HEK293T (cell line): ENCODE measurements around the gene KIAA1217.
"Not testable (repeated sequence)": the region's sequence is repeated elsewhere in the genome, so short reads cannot be mapped to it uniquely, and the experiment has no call there.

ENCODE experiments used
- CTCF ChIA-PET: fragments of 350-600 bp; formaldehyde crosslinking; extraction: SDS; loops from one replicate; lab custom pipeline; 2021; ENCODE audit warnings: antibody characterized with exemption, inconsistent platforms; lab: Yijun Ruan, JAX
- POLR2A ChIA-PET: fragments of 350-600 bp; formaldehyde crosslinking; extraction: SDS; loops from one replicate; lab custom pipeline; 2020; ENCODE audit warnings: antibody characterized with exemption, inconsistent platforms; lab: Yijun Ruan, JAX
- DNase-seq: peaks from one replicate; pipeline ENCODE4 v3.0.0; 2012; ENCODE audit warnings: mixed read lengths; ENCODE audit errors: extremely low spot score
- ARNT ChIP-seq: fragments of 450-650 bp; IDR thresholded peaks from 2 replicates; pipeline ENCODE4 v1.6.1; 2017; ENCODE audit warnings: mild to moderate bottlenecking
- BHLHE40 ChIP-seq: fragments of 450-650 bp; IDR thresholded peaks from 2 replicates; pipeline ENCODE4 v1.6.1; 2016; ENCODE audit warnings: mild to moderate bottlenecking, moderate library complexity, borderline replicate concordance
- CTBP1 ChIP-seq: fragments of 450-650 bp; IDR thresholded peaks from 2 replicates; pipeline ENCODE4 v1.6.1; 2016; ENCODE audit warnings: borderline replicate concordance
- ELF4 ChIP-seq: fragments of 450-650 bp; IDR thresholded peaks from 2 replicates; pipeline ENCODE4 v1.6.1; 2017; ENCODE audit warnings: antibody characterized with exemption
- FOXA1 ChIP-seq: fragments of 450-650 bp; IDR thresholded peaks from 2 replicates; pipeline ENCODE4 v1.6.1; 2016; ENCODE audit warnings: mild to moderate bottlenecking
- FOXK2 ChIP-seq: fragments of 450-650 bp; IDR thresholded peaks from 2 replicates; pipeline ENCODE4 v1.6.1; 2016; ENCODE audit warnings: mild to moderate bottlenecking
- FOXM1 ChIP-seq: fragments of 450-650 bp; IDR thresholded peaks from 2 replicates; pipeline ENCODE4 v1.6.1; 2017; ENCODE audit warnings: mild to moderate bottlenecking, borderline replicate concordance
- HDGF ChIP-seq: fragments of 450-650 bp; IDR thresholded peaks from 2 replicates; pipeline ENCODE4 v1.6.1; 2017; ENCODE audit warnings: antibody characterized with exemption, borderline replicate concordance
- L3MBTL2 ChIP-seq: fragments of 450-650 bp; conservative IDR thresholded peaks from 2 replicates; pipeline ENCODE4 v1.6.1; 2016; ENCODE audit warnings: mild to moderate bottlenecking
- LEF1 ChIP-seq: fragments of 450-650 bp; IDR thresholded peaks from 2 replicates; pipeline ENCODE4 v1.6.1; 2017; ENCODE audit warnings: mild to moderate bottlenecking, borderline replicate concordance
- NFRKB ChIP-seq: fragments of 450-650 bp; IDR thresholded peaks from 2 replicates; pipeline ENCODE4 v1.6.1; 2016; ENCODE audit warnings: mild to moderate bottlenecking, moderate library complexity
- PKNOX1 ChIP-seq: fragments of 450-650 bp; IDR thresholded peaks from 2 replicates; pipeline ENCODE4 v1.6.1; 2016
- SP1 ChIP-seq: fragments of 450-650 bp; IDR thresholded peaks from 2 replicates; pipeline ENCODE4 v1.6.1; 2017
- SUZ12 ChIP-seq: fragments of 450-650 bp; IDR thresholded peaks from 2 replicates; pipeline ENCODE4 v1.6.1; 2016; ENCODE audit warnings: mild to moderate bottlenecking
- TARDBP ChIP-seq: fragments of 450-650 bp; IDR thresholded peaks from 2 replicates; pipeline ENCODE4 v1.6.1; 2016
- ZNF384 ChIP-seq: fragments of 450-650 bp; IDR thresholded peaks from 2 replicates; pipeline ENCODE4 v1.6.1; 2016

The KIAA1217 gene

GRCh38 chr10:24318517-24318916, 109.6 kb downstream of the KIAA1217 start:
- ChIA-PET POLR2A (no interaction called here), CTCF (interaction anchor here (0.8 to 2.0 kb wide), 2 partner anchors 13 to 31 kb away, joined by 7 read pairs; no protein-coding TSS in a partner anchor)

GRCh38 chr10:24320373-24320772, 111.4 kb downstream of the KIAA1217 start:
- TF ChIP-seq LEF1 (no peak), CTBP1 (no peak), NFRKB (no peak), SUZ12 (no peak), HDGF (no peak), L3MBTL2 (no peak), TARDBP (no peak), ZNF384 (no peak), ARNT (no peak), SP1 (no peak), BHLHE40 (no peak), FOXA1 (no peak), ELF4 (no peak)
- ChIA-PET CTCF (interaction anchor here (1.3 to 2.0 kb wide), 4 partner anchors 9 to 27 kb away, joined by 3 to 7 read pairs (median 6); no protein-coding TSS in a partner anchor), POLR2A (no interaction called here)

More at GRCh38 chr10:24318517-24318916, 109.6 kb downstream of the KIAA1217 start:
- DNase-seq, result no peak
- TF ChIP-seq L3MBTL2, result no peak
- TF ChIP-seq PKNOX1, result no peak
- TF ChIP-seq FOXA1, result no peak
- no peak for TF ChIP-seq TARDBP

GRCh38 chr10:24324651-24325050, 115.7 kb downstream of the KIAA1217 start:
- CTCF ChIA-PET, result no interaction called here
- POLR2A ChIA-PET, result no interaction called here
- no peak for DNase-seq
- TF ChIP-seq ZNF384 (no peak), ELF4 (no peak), FOXA1 (no peak), TARDBP (no peak), NFRKB (no peak), ARNT (no peak), L3MBTL2 (no peak), FOXM1 (no peak), PKNOX1 (no peak)

More at GRCh38 chr10:24320373-24320772, 111.4 kb downstream of the KIAA1217 start:
- no peak for DNase-seq

- CTCF ChIA-PET, result interaction anchor here (1.7 kb wide), 1 partner anchor 12 kb away, joined by 7 read pairs; no protein-coding TSS in a partner anchor
- no peak for TF ChIP-seq ELF4
- no peak for TF ChIP-seq SUZ12
- TF ChIP-seq SP1, result no peak
- no peak for DNase-seq
- POLR2A ChIA-PET, result no interaction called here
Observed at GRCh38 chr10:24331457-24331856, 122.5 kb downstream of the KIAA1217 start.

- ChIA-PET POLR2A (no interaction called here), CTCF (no interaction called here)
- TF ChIP-seq ARNT (no peak), FOXK2 (no peak), TARDBP (no peak)
- no peak for DNase-seq
Observed at GRCh38 chr10:24333736-24334135, 124.8 kb downstream of the KIAA1217 start.

- TF ChIP-seq L3MBTL2 (no peak), ARNT (no peak), HDGF (no peak), TARDBP (no peak), NFRKB (no peak), FOXK2 (no peak), BHLHE40 (no peak), FOXA1 (no peak), PKNOX1 (no peak), FOXM1 (no peak), ELF4 (no peak), CTBP1 (no peak), ZNF384 (no peak), SUZ12 (no peak), LEF1 (no peak), SP1 (no peak)
- ChIA-PET POLR2A (no interaction called here), CTCF (no interaction called here)
- DNase-seq, result no peak
Observed at GRCh38 chr10:24334279-24334939, 125.5 kb downstream of the KIAA1217 start.

- POLR2A ChIA-PET, result interaction anchor here (0.6 kb wide), 1 partner anchor 48 kb away, joined by 3 read pairs; no protein-coding TSS in a partner anchor
- CTCF ChIA-PET, DNase-seq: not testable (repeated sequence)
Observed at GRCh38 chr10:24337723-24338122, 128.8 kb downstream of the KIAA1217 start.
